ENCODE results near the gene KRTAP5-9.

DNA sequence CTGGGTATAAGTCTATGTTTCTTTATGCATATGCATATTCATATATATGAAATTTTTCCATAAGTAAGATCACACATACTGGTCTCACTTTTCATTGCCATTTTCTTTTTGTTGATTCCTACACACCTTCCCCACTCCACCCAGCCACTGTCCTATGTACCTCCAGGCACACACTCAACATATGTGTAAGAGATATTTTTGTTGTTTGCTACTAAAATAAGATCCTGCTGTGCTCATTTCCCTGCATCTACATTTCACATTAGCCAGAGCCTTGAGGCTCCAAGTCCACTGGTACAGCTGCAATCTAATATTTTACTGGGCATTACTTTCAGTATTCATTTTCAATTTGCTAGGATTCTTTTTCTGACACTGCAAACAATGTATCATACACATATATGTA, 9.0 kb downstream of the KRTAP5-9 start:
- TF ChIP-seq, protein P1, sequence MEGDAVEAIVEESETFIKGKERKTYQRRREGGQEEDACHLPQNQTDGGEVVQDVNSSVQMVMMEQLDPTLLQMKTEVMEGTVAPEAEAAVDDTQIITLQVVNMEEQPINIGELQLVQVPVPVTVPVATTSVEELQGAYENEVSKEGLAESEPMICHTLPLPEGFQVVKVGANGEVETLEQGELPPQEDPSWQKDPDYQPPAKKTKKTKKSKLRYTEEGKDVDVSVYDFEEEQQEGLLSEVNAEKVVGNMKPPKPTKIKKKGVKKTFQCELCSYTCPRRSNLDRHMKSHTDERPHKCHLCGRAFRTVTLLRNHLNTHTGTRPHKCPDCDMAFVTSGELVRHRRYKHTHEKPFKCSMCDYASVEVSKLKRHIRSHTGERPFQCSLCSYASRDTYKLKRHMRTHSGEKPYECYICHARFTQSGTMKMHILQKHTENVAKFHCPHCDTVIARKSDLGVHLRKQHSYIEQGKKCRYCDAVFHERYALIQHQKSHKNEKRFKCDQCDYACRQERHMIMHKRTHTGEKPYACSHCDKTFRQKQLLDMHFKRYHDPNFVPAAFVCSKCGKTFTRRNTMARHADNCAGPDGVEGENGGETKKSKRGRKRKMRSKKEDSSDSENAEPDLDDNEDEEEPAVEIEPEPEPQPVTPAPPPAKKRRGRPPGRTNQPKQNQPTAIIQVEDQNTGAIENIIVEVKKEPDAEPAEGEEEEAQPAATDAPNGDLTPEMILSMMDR (IDR thresholded peaks at IDR 0.05), result no peak
- TF ChIP-seq ZFX (IDR thresholded peaks at IDR 0.05; ENCODE audit: borderline replicate concordance), result no peak

All from 22Rv1 (cell line).